Testis (tissue), 2 donors: ENCODE data around the gene TTC33.

ENCODE experiments used
- POLR2A ChIP-seq: fragments of 450-650 bp; IDR thresholded peaks from one replicate; pipeline ENCODE4 v1.6.1; 2017; ENCODE audit warnings: antibody characterized with exemption, mild to moderate bottlenecking, moderate library complexity
- TF ChIP-seq, protein P1 (sequence below), 3 experiments: fragments of 450-650 bp in 2 of 3; fragments of 200-600 bp in 1 of 3; sonication (generic) in 1 of 3; IDR thresholded peaks; one replicate each; pipeline ENCODE4 v1.5.1; 2016 to 2019; ENCODE audit warnings: antibody characterized with exemption in 3 of 3, mild to moderate bottlenecking in 2 of 3, moderate library complexity in 1 of 3

DNA sequence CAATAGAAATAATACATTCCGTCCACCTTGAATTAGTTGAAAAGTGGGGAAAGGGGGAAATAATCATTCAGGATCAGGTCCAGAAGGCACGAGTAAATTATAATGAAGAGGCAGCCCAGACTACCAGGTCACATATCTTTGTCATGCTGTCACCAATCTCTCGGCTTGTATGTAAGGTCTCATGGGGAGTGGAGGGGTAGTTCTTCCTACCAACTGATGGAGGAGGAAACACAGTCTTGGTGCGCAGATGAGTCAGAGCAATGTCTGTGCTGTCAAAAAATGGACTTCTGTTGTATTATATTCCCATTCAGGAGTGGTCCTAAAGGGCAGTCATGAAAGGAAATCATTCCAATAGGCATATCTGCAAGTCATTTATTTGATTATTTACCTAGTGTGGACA lies 240.3 kb downstream of the TTC33 start:
- TF ChIP-seq, protein P1, sequence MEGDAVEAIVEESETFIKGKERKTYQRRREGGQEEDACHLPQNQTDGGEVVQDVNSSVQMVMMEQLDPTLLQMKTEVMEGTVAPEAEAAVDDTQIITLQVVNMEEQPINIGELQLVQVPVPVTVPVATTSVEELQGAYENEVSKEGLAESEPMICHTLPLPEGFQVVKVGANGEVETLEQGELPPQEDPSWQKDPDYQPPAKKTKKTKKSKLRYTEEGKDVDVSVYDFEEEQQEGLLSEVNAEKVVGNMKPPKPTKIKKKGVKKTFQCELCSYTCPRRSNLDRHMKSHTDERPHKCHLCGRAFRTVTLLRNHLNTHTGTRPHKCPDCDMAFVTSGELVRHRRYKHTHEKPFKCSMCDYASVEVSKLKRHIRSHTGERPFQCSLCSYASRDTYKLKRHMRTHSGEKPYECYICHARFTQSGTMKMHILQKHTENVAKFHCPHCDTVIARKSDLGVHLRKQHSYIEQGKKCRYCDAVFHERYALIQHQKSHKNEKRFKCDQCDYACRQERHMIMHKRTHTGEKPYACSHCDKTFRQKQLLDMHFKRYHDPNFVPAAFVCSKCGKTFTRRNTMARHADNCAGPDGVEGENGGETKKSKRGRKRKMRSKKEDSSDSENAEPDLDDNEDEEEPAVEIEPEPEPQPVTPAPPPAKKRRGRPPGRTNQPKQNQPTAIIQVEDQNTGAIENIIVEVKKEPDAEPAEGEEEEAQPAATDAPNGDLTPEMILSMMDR (IDR thresholded peaks at IDR 0.05): no peak
- no peak for TF ChIP-seq POLR2A
